ENCODE measurements around the gene FRS2.
A peak's percentile ranks its signal among the peaks of the same experiment; 100 is the strongest.

Gene FRS2

DNA sequence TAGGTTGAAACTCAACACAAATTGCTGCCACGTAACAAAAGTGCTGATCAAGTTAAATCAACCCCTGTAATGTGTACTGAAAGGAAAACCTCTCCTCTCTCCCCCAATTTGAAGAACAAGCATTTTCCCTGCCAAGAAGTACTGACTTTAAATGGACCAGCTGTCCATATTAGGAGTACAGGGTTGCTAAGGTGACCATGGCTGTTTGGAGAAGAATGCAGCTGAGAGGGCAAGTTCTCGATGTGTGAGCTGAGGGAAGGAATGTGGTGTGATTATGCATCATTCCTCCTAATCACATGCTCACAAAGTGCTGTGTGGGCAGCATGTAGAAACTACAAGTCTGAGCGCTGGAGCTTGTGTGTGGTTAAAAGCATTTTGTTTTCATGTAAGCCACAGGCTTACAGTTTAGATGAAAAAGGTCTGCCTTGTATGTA is 64.2 kb downstream of the FRS2 start:
- DNase-seq: peak; percentile 51

DNA sequence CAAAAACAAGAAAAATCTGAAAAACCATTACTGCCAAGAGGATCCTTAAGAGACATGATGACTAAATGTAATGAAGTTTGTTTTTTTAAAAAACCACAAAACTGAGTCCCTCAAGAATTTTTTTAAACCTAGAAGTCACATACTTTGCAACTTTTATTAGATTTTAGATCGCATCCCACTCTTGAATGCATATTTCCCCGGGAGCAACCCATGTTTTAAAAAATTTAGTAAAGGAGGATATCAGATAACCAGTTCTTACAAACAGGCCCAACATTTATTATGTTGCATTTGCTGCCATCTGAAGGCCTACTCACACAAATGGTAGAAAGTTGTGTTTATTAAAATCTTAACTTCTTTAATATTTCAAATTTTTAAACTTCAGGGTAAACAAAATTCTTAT is 70.8 kb downstream of the FRS2 start:
- DNase-seq: no peak

DNA sequence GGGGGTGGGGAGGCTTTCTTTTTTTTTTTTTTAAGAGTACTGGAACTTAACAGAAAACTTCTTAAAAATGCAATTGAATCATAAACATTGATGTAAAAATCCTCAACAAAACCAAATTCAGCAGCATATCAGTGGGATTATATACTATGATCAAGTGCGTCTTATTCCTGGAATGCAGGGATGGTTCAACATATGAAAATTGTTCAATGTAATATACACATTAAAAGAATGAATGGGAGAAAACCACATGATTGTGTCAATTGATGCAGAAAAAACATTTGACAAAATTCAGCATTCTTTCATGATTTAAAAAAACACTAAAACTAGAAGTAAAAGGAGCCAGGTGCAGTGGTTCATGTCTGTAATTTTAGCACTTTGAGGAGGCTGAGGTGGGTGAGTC is 73.9 kb downstream of the FRS2 start:
- DNase-seq: no peak

DNA sequence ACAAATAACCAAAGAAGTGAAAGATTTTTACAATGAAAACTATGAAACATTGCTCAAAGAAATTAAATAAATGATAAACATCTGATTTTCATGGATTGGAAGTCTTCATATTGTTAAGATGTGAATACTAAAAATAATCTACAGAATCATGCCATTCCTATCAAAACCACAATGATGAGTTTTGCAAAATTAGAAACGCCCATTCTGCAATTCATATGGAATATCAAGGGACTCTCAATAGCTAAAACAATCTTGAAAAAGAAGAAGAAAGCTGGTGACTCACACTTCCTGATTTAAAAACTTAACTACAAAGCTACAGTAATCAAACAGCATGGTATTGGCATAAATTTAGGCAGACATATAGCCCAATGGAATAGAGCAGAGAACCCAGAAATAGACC is 74.9 kb downstream of the FRS2 start:
- no peak for DNase-seq

DNA sequence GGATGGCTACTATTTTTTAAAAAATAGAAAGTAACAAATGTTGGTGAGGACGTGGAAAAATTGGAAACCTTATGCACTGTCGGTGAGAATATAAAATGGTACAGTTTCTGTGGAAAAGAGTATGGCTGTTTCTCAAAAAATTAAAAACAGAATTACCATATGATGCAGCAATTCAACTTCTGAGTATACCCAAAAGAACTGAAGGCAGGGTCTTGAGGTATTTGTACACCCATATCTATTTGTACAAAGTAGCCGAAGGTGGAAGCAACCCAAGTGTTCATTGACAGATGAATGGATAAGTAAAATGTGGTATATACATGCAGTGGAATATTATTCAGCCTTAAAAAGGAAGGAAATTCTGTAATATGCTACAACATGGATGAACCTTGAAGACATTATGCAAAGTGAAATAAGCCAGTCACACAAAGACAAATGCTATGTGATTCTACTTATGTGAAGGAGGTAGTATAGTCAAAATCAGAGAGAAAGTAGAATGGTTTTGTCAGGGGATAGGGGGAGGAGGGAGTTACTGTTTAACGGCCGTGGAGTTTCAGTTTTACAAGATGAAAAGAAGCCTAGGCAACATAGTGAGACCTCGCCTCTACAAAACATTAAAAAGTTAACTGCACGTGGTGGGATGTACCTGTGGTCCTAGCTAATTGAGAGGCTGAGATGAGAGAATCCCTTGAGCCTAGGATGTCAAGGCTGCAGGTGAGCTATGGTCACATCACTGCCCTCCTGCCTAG is 76.7 kb downstream of the FRS2 start:
- no peak for DNase-seq

DNA sequence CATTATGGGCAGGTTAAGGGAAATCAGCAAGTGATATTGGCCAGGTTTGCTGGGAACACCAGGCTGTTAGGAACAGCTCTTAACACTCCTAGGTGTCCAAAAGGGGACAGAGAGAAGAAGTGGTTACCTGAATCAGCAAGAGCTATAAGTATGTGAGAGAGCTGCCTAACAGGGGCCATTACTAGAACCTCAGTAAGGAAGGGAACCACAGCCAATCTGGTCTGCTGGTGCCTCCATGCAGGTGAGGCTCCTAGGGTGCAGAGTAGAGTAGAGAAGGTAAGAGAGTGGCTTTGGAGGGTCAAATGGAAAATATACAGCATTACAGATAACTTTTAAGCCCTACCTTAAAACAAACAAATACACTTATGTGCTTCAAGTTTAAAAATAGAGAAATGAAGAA is 78.5 kb downstream of the FRS2 start:
- DNase-seq: no peak

DNA sequence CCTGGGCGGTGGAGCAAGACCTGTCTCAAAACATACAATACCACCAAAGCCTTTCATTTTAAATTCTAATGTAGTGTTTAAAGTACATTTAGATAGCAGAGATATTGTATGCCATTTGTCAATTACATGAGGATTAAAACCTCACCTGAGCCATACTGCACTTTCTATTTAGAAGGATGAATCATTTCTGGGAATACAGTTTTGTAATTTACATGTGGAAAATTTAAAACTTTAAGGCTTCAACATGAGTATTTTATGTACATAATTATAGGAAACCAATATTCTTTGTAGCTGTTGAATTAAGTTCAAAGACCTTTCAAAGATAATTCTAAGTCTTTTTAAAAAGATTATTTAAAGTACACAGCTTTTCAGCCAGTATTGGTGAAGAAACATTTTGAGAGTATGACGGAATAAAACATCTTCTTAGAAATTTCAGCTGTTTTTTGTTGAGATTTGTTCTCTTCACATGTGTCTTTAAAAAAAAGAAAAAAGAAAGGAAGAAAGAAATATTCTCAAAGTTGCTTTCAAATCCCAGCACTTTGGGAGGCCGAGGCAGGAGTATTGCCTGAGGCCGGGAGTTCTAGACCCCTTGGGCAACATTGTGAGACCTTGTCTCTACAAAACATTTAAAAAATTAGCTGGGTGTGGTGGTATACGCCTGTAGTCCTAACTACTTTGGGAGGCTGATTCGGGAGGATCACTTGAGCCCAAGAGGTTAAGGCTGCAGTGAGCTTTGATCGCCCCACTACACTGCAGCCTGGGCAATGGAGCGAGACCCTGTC is 80.6 kb downstream of the FRS2 start:
- DNase-seq: no peak

DNA sequence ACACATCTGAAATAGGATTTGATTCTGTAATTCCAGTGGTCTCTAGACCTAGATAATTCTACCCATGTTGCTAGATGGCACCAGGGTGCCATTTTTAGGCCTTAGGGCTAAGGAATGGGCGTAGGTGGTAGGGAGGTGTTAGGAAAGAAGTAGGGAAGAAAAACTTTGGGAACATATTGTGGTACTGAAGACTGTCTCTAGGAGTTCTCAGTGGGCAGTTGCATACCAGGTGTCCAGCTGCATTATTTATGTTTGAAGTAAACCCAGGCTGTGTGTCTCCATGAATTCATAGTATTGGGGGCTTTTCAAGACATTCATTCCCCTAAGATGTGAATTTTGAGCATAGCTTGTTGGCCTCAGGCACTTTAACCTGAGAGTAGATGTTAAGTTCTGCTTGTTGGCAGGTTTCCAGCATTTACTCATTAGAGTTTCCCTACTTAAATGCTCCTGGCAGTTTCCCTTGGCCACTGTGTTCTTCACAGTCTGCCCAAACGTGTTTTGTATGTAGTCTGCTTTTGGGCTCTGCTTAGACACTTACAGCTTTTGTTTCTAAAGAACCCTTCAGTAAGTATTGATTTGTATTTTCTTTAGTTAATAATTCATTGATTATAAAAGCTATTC is 83.5 kb downstream of the FRS2 start:
- no peak for DNase-seq

DNA sequence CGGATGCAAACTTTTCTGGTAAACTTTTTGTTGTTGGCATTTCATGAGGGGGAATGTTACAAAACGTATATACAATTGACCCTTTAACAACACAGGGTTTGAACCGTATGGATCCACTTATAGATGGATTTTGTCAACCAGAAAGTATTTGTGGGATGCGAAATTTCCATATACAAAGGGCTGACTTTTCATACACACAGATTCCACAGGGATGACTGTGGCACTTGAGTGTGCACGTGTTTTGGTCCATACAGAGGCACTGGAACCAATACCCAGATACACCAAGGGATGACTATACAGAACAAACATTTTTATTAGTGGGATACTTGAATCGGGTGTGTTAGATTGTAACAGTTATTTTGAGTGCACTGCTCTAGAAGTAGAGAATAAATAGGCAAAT is 85.3 kb downstream of the FRS2 start:
- no peak for DNase-seq

DNA sequence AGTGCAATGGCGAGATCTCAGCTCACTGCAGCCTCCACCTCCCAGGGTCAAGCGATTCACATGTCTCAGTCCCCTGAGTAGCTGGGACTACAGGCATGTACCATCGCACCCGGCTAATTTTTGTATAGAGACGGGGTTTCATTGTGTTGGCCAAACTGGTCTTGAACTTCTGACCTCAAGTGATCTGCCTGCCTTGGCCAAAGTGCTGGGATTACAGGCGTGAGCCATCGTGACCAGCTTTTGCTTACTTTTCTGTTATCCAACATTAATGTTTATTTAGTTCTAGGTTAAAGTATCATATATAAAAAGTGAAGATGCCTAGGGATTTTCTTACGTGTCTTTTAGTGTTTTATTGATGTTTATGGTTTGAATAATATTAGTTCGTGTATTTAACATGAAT is 86.2 kb downstream of the FRS2 start:
- DNase-seq: no peak

DNA sequence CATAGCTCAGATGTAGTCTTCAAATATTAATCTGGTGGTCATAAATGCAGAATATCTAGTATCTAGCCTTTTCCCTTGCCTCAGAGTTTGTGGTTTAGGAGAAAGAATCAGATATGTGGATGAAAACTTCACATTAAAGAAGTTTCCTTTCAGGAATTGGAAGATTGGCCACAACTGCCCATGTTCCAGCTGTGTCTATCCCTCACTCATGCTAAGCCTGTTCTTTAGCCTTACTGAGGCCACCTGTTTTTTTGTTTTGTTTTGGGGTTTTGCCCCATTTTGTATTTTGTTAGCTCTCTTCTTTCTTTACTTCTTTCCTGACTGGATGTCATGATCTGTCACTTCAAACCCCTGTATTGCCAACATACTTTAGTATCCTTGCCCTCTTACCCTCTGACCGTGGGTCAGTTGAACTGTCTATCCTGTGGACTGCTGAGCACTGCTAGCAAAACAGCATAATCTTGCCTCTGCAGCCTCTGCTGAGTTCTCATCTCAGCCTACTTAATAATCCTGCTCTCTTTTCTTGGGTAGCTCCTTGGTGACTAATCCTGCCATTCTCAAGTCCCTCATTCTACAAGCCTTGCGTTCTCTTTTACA is 93.1 kb downstream of the FRS2 start:
- no peak for DNase-seq

DNA sequence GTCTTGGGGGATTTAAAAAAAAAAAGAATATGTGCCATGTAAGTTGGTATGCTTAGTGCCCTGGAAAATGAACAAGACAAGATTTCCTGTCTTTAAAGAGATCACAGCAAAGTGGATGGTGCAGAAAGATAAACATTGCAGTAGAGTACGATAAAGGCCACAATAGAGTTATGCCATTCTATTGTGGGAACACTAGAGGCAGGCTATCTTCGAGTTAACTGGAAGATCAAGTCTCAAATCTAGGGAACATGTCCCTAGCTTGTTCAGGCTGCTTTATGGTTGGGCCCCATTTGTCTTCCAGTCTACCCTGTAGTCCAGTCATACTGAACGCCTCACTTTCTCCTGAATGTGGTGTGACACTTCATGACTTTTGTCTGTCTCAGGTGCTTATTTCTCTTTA is 96.4 kb downstream of the FRS2 start:
- DNase-seq: no peak

DNA sequence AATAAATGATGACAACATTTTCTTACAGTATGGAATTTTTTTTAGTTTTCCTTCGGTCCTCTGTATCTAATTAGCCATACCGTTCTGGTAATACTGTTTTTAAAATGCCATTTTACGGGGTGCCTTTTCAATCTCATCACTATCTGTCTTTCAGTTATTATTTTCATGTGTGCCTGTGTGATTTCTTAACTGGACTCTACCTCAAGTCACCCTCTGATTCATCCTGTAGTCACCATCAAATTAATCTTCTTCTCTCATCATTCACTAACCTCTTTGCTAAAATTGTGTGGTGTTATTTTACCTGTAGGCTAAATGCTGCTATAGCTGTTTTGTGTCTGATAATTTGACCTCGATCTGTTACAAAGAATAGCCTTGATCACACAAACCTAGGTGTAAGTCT is 99.0 kb downstream of the FRS2 start:
- no peak for DNase-seq

DNA sequence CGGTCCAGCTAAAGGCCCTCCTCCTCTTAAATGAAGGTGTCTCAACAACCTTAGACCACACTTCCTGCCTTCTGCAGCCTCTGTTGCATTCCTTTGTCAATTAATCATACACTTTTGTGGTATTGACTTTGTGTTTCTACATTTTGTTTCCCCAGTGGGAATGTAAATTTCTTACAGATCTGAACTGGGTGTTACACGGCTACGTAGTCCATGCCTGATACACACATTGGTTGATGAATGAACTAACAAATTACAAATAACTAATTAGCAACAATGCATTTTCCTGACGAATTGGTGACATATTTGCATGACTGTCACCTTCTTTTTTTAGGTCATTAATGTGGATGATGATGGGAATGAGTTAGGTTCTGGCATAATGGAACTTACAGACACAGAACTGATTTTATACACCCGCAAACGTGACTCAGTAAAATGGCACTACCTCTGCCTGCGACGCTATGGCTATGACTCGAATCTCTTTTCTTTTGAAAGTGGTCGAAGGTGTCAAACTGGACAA is 99.9 kb downstream of the FRS2 start:
- no peak for DNase-seq

DNA sequence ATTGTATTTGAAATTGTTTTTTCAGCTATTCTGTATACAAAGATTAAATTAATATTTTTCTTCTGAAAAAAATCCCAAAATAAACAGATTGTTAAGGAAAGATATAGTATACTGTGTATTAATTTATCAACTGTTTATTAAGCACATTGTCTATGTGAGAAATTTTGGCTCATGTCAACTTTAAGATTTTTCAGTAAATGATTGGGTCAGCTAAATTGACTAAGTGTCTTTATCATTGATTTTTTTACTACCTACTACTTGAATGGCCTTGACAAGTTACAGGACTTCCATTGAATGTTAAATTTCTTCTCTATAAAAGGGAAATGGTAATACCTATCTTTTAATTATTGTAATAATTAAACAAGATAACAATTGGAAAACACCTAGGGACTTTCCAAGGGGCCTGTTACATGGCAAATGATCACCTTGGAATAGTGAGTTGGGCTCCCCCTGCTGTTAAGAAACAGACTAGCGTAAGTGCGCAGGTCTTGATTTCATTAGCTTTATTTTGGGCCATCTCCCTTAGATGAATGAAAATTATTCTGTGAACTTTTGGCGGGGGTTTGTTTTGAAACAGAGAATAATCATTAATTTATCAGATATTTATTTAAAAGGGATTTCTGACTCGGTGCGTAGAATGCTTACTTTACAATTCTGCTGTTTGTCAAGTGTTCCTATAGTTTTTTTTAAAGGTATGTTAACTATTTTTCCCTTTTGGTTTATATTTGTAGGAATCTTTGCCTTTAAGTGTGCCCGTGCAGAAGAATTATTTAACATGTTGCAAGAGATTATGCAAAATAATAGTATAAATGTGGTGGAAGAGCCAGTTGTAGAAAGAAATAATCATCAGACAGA is 100.6 kb downstream of the FRS2 start:
- DNase-seq: no peak

DNA sequence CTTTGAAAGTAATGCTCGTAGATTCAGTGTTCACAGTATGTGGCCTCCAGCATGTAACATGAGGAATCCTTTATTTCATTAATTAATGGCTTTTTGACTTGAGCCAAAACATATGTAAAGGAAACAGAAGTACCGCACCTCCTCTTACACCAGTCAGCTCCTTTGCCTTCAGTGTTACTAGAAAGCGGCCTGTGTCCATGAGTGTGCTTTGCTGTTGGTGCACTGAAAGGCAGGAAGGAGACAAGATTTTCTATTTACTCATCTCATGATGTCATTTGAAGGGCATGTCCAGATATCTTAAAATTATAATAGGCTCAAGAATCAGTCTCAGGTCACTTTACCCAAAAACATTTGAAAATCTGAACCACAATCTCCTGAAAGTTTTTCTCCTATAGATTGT is 105.2 kb downstream of the FRS2 start:
- DNase-seq: no peak

DNA sequence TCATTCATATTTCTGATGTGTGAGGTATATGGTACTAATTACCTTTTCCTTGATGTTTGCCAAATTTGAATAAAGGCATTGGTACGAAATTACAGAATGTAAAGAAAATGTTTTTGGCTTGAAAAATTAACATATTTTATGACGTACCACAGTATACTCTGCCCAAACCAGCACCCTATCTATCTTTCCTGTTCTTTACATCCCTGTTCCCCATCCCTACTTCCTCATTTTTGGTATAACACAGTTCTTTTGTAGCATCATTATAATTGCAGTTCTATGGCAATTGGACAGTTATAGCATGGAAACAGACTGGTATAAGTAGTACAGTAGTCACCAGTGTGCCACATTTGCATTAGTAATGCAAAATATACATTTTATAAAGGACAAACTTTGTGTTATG is 108.1 kb downstream of the FRS2 start:
- no peak for DNase-seq

DNA sequence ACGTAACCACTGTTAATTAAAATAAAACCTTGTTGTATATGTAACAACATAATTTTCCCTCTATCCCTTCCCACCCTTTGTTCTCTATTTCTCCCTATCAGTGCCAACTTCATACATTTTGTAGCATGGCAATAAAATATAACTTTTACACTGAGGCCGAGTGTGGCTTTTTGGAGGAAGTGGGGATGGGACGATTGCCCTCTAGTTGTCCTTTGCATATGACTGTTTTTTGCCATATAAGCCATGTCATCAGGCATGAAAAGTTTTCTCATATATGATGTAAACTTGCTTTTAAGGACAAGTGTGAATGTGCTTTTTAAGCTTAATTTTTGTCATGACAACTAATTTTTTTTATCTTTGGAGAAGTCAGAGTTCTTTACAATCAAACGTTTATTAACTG is 108.8 kb downstream of the FRS2 start:
- DNase-seq: no peak

DNA sequence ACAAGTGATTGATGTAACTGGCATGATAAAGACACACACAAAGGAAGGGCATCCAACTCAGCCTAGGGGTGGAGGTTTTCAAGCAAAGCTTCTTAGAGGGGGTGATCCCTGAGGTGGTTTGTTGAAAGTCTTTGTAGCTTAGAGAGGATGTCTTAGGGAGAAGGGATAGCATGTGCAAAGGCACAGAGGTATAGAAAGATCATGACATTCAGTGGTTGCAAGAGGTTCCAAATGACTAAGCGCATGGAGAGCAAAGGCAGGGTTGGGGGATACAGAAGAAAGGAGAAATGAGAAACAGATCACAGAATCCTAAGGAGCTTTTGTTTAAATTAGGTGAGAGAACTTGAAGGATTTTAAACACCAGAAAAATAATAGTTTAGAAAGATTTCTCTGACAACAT is 109.9 kb downstream of the FRS2 start:
- no peak for DNase-seq

DNA sequence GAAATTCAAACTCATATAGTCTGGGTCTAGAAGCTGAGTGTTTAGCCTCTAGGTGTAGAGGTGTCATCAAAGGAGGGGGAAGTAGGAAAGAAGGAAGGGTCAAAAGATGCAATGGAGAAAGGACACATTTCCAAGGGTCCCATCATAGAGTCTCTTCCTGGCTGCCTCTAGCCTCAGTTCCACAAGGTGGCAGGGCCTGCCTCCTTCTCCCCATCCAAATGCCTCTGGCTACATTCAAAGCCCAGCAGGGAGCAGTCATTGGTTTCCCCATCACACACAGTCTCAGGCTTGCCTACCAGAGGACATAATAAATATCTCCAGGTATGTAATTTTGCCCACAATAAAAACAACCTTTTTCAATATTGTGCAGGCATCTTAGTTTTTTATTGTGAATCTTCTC is 113.0 kb downstream of the FRS2 start:
- DNase-seq: no peak

DNA sequence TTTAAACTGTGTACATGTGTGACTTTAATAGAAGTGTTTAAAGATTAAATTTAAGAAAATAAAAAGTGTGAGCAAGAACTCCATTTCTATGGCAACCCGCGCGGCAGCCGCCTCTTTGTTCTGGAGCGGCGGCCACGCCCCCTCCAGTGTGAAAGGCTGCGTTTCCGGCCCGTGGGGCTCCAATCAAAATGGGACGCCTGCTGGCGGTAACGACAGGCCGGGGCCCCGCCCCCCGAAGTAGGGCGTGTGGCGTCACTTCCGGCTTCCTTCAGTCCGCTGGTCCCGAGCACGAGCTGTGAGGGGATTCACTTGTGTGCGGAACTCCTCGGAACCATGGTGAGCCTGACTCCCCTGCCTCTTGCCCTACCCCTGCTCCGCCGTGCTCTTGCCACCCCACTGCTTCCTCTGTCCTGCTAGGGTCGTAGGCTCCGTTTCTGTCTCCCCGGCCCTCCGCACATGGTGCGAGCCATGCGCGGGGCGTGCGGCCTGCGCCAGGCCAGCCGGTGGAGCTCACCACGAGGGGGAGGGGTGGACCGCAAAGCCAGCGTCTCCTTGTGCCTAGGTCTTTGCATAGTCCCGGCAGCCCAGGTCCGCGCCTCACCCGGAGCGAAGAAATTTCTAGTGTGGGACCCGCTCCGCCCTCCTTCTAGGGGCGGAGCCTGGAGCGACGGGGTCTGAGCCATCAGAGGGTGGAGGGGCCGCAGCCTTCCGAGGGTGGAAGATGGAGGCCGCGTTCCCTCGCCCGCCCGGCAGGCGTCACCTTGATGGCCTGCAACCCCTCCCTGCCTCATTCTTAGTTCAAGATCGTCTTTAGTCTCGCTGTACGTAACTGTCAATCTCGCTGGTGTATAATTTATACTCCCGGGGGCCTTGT is 115.2 kb downstream of the FRS2 start, which contains the start of gene CCT2:
Gene CCT2, plus strand, starts transcription at position 271 of the 874 bp plus-strand sequence. Its CDS starts 63 bp downstream, at position 334.
- DNase-seq: peak; percentile 97
